HG03469 (cell line): ENCODE results near the gene ACE2.
"Not testable (repeated sequence)": the region's sequence is repeated elsewhere in the genome, so short reads cannot be mapped to it uniquely, and the experiment has no call there.

ENCODE experiments used
- ATAC-seq: cut with Tn5 transposase; IDR thresholded peaks from one replicate; pipeline ENCODE4 v1.9.1; 2021; ENCODE audit warnings: mild to moderate bottlenecking, moderate library complexity, moderate number of reproducible peaks; ENCODE audit not compliant: unreplicated experiment

ACE2 gene

DNA sequence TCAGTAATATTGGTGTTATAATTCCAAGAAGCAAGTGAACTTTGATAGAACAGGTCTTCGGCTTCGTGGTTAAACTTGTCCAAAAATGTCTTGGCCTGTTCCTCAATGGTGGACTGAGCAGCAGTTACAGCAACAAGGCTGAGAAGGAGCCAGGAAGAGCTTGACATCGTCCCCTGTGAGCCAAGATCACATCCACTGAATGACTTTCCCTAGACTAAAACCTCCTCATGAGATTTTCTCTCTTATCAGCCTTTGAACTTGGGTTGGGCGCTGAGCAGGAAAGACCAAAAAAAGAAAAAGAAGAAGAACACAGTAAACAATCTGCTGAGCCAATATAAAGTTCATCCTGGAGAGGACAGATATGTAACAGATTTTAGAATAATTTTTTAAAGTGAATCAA is at the start of gene ACE2:
Gene ACE2, minus strand, starts transcription at position 216 of the 400 bp plus-strand sequence. Its CDS starts 49 bp downstream, at position 167.
- no peak for ATAC-seq

DNA sequence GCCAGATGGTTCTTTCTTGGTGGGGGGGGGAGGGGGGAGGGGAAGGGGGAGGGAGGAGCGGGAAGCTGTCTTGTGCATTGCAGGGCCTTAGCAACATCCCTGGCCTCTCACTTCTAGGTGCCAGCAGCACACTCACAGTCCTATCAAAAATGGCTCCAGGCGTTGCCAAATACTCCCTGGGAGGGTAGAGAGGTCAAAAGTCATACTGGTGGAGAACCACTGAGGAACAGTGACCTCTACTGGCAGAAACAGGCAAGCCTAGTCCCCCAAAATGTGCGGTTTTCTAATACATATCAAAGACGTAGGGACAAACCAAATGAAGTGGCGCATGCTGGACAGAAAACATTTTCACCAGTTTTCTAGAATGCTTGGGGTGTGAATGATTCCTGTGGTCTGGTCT is 46.8 kb upstream of the ACE2 start:
- not testable (repeated sequence) for ATAC-seq

DNA sequence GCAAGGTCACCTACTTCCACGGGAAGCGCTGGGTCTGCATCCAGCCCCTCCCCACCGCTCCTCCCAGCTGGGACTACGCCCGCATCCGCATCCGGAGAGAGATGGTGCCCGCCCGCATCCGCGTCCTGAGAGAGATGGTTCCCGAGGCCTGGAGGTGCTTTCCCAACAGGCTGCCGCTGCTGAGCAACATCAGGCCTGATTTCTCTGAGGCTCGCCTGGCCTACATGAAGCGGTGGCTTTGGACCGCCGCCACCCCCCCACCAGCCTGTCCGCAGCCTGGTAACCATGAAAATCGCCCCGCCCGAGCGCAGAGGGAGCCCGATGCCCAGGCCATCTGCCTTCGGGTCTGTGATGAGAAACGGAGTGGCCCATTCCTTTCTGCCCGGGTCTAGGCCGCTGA is 45.8 kb upstream of the ACE2 start:
- ATAC-seq, result no peak

DNA sequence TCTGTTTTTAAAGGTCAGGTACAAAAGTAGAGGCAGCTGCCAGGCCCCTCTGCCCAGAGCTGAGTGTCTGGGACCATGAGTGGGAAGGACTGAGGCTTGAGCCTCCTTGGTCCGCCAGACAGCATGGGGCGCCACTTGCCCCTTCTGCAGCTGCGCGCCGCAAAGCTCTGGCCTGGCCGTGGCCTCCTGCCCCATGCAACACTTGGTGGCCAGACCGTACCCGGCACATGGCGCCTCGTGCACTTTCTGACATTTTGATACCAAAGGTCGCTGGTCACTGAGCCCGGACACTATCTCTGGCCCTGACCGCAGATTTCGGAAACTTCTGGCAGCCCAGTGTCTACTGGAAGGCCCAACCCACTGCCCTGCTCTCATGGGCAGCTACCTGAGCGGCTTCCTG is 45.3 kb upstream of the ACE2 start:
- ATAC-seq, result no peak

DNA sequence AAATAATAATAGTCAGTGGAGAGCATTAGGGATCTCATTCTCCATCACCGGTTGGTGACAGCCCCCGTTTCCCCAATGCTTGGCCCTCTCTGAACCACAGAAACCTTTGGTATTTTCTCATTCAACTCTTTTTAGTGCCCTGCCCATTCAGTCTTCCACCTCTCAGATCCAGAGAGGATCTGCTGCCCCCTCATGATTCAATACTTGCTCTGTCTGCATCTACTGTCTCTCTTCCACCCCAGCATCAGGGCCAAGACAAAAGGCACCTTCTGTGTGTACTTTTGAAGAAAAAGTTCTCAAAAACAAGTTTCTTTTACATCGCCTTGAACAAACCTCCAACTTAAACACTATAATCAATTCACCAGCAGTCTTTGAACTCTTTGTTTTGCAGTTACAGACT is 44.5 kb upstream of the ACE2 start:
- no peak for ATAC-seq

DNA sequence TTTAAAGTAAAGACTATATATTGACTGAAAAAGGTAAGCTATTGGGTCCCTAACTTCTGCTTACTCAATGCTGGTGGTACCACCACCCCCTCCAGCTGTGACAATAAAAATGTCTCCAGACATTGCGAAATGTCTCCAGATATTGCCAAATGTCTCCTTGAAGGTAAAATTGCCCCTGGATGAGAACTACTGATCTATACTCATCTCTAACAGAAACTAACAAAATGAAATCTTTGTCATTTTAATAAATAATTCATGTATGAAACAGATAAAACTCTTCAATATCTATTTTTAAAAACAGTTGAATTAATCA is 43.8 kb upstream of the ACE2 start:
- no peak for ATAC-seq

DNA sequence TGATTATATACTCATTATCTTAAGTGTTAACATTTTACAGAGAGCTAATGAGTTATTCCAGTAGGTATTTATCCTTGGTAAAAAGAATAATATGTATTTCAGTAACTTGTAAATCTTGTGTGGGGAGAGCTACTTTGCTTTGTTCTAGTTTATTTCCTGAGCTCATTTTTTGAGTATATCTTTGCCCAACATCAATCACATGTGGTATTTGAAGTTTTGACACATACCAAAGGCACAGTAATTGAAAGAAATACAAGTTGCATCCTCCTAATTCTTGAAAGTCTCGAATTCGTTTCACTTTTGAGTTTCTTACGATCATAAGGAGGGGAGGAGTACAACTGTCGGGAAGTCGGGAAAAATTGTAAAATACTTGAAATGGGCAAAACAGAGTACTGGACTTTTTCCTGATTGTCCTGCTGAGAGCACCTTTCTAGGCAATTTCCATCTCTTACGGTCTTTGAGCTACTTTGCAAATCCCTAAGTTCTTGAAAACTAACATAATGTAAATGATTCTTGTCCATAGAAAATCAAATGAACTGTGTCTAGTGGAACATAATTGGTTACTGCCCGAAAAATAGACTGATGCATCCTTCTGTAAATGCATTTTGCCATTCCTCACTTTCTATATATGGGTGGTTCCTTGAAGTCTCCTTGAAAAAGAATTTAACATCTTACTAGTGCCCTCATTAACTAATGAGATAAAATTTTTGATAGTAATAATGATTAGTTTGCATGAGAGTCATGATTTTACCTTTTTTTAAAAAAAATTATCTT is 43.2 kb upstream of the ACE2 start:
- no peak for ATAC-seq

DNA sequence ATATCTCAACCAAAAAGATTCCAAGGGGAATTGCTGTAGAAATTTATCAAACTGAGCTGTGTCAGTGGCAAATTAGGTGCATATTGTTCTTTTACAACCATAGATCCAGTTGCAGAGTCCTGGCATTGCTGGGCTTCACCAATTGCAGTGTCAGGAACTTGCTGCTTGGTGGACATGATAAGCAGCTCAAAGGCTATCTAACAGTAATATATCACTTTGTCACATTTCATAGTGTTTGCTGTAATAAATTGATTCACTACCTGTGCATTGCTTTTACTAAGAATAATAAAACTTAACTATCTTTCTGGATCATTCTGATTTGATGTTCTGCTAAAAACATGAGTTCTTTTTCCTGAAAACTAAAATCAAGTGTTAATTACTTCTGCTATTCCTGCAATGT is 30.9 kb upstream of the ACE2 start:
- no peak for ATAC-seq

DNA sequence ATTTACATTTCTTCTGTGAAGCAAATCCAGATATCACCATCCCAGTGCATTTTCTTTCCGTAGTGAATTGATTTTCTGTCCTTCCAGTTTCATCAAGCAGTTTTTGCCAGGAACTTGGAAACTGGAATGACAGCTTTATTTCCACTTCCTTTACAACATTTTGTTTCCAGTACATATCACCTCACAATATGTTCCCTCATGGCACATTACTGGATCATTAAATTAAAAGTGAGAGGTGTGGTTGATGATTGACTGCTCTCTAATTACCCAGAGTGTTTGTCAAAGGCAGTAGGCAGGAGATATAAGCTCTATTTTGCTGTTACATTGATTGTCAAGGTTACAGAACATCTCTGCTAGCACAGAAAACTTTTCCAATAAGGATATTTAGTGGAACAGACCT is 22.3 kb upstream of the ACE2 start:
- ATAC-seq, result no peak

DNA sequence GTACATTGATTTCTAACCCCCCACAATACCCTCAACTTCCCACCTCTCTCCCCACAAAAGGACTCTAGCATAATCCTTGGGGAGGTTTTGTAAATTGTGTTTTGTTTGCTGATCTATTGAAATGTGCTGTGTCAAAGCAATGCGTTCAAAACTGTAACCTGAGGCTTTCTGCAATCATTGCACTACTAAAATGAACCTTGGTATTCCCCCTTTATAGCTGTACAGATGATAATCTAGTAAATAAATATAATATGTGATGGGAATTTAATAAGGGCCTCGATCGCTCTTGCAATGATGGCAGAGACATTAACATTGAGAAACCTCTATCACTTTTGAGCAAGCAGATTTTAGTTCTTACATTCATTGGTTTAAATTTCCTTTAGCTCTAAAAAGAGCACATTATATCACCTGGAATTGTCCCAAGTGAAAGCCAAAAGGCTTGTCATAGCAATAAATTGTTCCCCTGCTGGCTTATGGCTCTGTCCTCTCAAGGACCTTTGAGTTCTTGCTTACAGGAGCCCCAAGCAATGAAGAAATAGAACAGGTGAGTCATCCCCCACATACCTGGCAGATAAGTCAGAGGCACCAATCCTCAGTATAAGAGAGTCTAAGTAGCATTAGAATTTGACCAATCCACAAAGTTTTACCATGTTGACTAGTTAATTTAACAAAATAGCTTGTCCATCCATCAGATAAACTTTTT is 18.4 kb upstream of the ACE2 start:
- no peak for ATAC-seq

DNA sequence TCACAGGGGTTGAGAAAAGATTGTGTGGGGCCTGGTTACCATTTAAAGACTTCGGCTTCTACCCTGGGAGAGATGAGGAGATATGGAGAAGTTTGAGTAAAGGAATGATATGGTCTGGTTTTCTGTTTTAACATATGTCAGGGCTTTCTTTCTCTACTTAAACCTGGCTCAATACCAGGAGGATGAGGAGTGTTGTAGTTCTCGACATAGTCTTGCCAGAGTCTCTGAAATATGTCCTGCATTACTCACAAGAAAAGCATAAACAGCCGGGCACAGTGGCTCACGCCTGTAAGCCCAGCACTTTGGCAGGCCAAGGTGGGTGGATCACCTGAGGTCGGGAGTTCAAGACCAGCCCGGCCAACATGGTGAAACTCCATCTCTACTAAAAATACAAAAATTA is 16.4 kb upstream of the ACE2 start:
- no peak for ATAC-seq

DNA sequence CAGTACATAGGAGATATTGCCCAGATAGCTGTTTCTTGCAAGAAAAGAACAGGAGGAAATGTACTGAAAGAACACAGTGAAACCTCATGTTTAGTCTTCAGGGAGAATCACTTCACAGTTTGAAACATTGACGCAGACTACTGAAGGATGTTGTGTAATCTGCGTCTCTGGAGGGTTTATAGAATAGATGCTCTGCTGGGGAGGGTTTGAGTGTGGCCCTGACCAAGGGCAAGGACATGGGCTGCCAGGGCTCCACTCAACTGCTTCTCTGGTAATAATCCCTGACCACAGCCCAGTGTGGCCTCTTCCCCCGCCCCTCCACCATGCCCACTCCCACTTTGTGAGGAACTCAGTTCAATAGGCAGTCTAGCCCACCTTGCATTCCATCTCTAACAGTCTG is 15.8 kb upstream of the ACE2 start:
- ATAC-seq, result no peak

DNA sequence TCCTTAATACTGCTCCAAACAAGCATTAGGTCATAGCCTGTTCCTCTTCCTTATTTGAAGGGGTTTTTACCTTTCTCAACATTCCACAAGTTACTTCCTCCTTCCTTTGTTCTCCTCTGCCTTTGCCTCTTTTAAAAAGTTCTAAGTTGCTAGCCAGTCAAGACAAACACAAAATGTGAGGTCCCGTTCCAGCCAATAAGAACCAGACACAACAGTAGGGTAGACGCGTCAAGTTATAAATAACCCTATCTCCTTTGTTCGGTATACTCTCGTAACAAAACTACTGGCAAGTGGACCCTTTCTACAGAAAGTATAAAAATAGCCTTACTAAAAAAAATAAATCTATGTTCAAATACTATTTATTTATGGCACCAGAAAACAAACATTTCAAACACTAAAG is 6.3 kb upstream of the ACE2 start:
- ATAC-seq, result no peak

DNA sequence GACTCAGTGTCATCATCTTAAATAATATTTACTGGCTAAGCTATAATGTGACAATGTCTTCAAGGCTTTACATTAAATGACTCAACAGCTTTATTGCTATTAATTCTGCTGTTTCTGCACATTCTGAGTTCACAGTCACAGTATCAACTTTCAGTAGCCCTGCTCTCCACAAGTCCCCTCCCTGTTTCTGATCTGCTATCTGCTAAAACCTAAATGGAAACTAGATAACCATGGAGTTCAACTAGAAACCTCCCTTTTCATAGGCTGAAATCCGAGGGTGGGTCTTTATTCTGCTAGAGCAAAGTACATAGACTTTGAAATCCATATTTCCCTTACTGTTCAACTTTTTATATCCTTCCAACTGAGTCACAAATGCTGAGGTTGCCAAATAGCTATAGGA is 5.4 kb upstream of the ACE2 start:
- ATAC-seq, result no peak

DNA sequence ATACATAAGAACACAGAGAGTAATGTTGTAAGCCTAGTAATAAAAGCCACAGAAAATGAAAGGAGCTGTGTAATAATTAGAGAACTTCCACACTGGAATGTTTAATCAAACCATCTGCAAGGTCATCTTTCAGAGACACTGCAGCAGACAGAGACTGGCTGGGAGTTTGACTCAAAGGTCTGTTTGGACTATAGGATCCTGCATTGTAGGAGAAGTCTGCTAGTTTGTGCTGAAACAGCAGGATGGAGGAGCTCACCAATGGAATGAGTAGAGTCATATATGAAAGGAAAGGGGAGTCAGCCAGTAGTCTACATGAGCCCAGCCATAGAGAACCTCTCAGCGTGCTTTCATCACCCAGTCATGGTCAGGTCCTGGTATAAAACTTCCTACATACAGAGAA is 4.5 kb upstream of the ACE2 start:
- no peak for ATAC-seq

DNA sequence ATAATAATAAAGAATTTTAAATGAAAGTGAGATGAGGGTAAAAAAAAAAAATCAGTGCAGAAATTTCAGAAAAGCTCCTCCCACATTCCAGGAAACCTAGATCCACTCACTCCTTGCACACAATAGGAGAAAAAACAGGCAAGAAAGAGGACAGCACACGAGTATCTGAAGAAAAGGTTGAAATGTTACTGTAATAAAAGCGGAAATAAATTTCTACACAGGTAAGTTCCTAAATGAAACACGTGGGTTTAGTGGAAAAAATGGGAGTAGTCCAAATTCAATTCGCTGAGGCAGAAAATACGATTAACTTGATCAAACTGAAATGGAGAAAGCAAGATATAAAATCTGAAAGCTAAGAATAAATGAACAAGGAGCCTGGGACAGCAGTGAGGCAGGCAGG is 2.0 kb upstream of the ACE2 start:
- no peak for ATAC-seq

DNA sequence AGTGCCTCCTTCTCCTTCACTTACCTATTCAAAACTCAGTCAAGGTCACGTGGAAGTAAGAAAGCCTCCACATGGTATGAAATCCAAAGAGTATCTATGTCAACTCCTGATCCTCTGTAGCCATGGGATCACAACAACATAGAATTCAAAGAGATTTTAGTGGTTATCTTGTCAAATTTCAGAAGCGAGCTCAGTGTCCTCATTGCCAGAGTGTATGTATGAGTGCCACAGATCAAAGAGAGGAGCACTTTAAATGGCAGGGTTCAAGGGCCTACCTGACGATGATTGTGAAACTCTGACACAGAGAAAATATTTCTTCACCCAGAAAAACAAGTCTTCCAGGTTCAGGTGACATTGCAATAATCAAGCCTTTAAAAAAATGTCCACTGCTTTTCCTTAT is 1.2 kb upstream of the ACE2 start:
- ATAC-seq, result no peak

DNA sequence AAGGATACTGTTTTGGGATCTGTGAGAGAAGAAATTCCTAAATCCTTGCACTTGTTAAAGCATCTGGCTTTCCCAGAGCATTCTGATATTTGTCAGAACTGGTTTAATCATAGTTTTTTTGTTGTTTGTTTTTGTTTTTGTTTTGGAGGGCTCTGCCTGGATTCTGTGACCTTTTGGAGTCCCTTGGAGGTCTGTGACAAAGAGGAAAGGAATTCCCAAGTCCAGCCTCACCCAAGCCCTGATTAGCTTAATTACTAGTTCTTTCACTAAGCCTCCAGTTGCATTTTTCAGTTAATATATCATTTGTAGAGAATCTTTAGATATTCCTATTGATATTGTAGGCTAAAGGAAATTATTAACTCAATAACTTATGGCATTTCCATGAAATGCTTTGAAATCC is 711 bp downstream of the ACE2 start:
- ATAC-seq, result no peak

DNA sequence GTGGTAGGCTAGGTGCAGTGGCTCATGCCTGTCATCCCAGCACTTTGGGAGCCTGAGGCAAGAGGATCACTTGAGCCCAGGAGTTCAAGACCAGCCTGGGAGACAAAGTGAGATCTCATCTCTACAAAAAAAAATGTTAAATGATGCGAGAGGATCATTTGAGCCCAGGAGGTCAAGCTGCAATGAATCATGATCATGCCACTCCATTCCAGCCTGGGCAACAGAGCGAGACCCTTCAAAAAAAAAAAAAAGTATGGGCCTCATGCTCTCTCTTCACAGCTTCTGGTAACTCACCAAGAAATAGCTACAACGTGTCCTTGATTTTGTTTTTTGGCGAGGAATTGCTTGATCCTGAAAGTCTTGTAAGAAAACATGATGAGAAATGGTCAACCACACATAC is 1.3 kb downstream of the ACE2 start:
- no peak for ATAC-seq

DNA sequence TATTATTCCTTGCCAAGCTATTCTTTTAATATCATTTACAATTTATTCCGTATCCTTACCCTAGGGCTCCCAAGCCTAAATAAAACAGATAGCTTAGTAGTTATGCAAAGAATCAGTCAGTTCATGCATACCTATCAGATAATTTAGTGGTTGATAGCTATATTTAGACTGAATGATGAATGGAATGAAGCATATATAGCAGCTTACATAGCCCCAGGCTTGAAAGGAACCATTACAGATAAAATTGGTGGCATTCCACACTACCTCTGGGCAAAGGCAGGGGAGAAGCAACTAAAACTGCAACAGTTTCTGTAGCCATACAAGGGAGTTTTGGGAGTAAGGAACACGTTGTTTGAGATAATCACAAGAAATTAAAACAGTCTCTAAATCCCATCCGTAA is 2.7 kb downstream of the ACE2 start:
- no peak for ATAC-seq

DNA sequence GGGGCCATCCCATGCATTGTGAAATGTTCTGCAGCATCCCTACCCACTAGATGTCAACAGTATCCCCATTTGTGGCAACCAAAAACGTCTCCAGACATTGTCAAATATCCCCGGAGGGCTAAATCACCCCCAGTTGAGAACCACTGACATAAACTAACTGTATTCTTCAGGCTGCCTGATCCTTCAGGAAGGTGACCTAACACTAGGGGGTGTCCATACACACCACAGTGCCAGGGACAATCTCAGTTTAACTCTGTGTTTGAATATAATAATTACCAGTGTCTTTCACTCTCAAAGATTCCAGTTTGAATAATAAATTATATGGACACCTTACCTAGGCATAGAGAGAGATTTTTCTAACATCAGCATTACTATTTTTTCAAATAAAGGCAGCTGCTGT is 6.4 kb downstream of the ACE2 start:
- ATAC-seq, result no peak

DNA sequence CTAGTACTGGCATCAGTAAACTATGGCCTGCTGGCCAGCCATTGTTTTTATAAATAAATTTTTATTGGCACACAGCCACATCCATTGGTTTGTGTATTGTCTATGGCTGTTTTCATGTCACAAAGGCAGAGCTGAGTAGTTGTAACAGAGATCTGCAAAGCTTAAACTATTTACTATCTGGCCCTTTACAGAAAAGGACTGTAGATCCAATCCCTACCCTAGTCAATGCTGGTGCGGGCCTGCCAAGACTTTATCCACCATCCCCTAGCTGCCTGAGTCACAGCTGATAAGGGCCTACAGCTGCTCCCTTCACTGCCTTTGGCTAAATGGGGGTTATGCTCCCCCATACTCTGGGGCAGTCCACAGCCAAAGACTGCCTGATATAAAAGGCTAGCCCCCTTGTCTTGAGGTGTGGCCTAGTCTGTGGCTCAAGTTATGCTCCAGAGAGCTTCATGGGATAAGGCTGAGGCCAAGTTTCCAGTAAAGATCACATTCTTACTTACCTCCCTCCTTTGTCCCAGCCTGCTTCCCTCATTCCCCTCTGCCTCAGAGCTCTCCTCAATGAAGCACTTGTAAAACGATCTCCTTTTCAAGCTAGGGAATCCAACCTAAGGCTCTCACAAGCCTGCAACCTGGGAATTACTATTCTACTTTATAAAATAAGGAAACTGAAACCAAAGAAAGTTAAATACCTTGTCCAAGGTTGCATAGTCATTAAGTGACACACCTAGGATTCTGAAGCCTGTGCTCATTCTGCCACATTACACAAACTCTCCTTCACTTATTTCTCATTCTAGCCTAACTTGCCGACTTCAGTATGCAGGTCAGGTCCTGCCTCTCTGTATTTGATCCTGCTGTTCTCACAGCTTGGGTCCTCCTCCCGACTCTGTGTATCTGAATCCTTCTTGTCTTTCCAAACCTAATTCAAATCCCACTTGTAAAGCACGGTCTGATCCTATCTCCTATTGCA is 20.7 kb downstream of the ACE2 start:
- ATAC-seq, result no peak
